Amygdala (tissue), 56 donors: ENCODE data around the gene TMOD4.
A peak's percentile ranks its signal among the peaks of the same experiment; 100 is the strongest.

ENCODE experiments used
- DNase-seq, 56 donors: peaks; one replicate each; lab custom pipeline; 2025; lab: John Stamatoyannopoulos, UW

Gene TMOD4

DNA sequence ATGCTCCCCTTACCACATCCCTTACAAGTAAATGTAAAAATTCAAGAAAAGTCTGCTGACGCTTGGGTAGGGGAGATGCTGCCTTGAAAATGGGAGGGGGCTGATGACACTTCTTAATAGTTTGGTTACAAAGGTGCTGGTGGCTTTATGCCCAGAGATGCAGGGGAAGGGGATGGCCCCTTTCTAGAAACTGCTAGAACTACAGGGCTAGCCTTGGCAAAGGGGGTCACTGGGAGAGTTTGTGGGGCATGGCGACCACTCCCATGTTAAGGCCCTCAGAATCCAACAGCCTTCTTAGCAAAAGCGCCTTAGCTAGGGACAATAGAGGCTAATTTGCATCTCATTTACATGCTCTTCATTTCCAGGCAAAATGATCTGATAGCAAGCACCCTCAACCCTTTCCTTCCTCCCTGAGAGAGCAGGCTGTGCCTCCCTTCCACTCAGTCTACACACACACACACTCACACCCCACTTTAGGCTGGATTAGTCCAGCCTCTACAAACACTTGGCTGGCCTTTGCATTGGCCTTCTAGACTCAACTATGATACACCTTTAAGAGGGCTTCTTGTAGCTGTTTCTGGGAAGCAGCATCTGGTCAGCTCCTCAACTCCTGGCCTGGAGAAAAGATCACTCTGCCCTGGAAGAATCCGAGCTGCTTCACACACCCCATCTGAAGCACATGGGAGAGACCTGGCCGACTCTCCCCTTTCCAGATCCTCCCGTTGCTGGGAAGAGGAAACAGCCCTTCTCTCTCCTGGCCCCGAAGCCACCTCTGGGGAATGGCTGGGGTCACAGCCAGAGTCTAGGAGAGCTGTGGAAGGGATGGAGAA, 31.1 kb downstream of the TMOD4 start:
- no peak for DNase-seq

DNA sequence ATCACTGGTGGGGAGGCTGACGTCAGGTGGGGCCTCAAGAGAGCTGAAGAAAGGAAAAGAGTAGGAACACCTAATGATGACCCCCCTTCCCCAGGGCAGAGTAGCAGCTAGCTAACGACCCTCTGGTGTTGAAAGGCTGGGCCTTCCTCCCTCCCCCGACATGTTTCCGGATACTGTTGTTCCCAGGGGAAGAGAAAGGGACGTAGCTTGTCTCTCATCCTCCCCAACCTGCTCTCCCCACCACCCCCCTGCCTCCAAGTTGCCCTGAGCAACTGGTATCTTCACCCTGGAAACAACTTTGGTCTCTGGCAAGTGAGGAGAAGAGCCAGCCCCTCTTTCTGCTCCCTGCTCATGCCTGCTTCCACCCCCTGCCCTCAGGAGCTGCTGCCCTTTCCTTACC, 31.8 kb downstream of the TMOD4 start:
- DNase-seq: no peak

DNA sequence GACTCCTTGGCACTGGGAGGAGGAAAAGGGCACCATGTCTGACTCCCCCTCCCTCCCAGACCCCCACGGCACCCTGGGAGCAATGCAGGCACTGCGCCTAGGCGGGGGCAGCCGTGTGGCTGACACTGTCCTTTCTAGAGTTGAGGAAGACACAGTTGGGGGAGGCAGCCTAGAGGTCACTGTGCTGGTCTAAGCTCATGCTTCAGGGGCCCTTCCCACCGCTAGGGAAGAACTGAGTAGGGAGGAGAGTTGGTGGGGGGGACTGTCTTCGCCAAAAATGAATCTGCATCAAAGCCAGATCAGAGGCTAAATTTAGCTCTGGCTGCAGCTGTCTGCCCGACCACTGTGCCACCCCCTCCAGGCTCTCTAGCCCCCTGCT, 32.7 kb downstream of the TMOD4 start:
- DNase-seq: peak in 1 of 56 donors; percentile 38

DNA sequence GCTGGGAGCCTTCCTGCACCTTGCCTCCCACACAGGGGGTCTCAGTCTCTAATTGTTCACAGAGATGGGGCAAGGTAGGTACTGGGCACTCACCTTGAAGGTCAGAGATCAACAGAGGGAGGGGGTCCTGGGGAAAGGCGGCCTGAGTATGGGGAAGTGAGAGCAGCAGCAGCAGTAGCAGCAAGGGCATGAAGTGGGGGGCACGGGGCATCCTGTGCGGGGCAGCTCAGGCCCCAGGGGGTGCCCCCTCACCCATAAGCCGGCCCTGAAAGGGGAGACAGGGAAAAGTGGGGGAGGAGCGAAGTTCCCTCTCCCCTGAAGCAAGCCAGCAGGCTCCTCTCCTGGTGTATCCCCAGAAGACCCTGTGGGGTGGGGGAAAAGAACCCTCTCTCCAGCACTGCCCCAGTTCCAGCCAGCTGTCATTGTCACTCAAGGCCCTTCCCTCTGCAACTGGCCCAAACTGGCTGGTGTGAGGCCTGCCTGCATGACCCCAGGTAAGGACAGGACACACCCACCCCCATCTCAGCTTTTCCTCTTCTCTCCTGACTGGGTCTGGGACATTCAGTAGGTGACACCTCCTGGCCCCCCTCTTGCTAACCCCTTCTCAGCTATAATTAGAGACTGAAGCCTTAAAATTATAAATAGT, 33.2 kb downstream of the TMOD4 start:
- DNase-seq: no peak

DNA sequence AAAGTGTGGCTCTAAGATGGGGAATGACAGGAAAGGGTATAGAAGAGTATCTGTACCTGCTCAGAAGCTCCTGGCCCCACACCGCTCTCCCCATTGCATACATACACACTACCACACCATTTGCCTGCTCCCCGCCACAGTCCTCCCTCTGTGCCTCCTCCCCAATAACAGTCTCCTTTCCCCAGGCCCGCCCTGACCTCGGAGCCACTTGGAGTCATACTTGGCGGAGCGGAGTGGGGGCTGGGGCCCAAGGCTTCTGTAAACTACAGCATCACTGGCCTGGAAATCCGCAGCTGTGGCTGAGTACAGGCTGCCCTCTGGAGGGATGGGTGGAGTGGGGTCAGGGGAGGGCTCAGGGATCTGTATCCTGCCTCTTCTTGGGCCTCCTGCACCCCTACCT, 38.0 kb downstream of the TMOD4 start:
- no peak for DNase-seq

DNA sequence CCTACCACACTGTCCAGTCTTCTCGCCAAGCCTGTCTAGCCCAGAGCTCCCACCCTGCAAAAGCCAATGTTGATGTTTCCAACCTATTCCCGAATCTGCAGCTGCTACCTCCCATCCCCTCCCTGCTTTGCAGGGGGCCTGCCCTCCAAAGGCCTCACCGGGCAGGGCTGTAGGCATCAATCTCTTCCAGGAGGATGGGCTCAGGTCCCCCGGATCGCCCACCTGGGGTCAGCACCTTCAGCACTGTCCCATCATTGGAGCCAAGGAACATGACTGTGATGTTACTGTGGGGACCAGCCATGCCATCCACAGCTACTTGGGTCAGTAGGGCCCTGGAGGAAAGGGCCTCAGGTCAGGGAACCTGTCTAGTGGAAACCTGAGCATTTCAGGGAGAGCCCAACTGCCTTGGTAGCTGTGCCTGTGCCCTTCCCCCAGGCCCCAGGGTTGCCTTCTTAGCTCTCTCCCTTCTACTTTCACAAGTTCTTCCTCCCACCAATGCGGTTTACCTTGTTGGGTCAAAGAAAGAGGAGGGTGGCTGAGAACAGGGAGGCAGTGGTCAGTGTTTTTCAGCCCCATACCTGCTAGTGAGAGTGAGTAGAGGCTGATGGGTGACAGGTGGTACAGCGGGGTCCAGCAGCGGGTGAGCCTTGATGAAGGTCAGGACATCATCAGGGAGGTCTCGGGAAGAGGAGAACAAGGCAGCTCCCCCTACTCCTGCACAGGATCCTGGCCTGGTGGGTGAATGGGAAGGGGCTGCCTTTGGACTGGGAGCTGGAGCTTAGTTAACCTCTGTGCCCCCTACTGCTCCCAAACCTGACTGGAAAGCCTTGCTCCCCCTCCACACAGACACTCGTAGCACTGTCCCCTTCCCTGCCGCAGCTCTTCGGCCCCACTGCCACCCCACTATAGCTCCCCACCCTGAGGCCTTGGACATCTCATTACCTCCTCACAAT, 40.1 kb downstream of the TMOD4 start:
- no peak for DNase-seq

DNA sequence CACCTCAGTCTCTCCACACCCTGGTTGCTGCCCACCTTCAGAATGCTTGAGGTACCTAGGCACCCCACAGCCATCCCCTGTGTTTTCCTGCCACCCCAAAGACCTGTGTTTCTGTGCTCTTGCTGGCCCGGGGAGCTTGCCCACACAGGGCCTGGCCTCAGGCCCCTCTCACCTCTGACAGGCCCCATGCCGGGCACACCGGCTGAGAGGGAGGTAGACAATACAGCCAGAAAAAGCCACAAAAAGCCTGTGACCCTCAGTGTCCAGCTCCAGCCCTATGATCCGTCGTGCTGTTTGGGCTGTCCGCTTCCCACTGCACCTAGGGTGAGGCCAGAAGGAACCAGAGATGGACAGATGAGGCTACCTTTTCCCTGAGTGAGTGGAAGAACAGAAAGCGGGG, 40.8 kb downstream of the TMOD4 start:
- no peak for DNase-seq

DNA sequence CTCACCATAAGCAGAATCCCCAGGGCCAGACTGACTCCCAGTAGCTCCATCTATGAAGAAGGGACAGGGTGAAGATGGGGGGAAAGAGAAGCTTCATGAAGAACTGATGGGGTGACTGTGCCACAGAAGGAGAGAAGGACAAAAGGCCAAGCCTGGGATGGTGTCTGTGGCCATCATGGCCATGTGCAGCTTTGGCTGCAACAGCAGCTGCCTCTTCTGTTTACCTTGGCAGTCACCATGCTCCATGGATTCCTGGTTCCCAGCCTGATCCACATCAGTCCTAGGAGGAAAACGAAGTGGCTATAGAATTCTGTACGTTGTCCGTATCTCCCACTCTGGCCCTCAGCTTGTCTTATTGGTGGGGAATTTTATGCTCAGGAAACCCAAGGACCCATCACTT, 41.4 kb downstream of the TMOD4 start:
- DNase-seq: no peak

DNA sequence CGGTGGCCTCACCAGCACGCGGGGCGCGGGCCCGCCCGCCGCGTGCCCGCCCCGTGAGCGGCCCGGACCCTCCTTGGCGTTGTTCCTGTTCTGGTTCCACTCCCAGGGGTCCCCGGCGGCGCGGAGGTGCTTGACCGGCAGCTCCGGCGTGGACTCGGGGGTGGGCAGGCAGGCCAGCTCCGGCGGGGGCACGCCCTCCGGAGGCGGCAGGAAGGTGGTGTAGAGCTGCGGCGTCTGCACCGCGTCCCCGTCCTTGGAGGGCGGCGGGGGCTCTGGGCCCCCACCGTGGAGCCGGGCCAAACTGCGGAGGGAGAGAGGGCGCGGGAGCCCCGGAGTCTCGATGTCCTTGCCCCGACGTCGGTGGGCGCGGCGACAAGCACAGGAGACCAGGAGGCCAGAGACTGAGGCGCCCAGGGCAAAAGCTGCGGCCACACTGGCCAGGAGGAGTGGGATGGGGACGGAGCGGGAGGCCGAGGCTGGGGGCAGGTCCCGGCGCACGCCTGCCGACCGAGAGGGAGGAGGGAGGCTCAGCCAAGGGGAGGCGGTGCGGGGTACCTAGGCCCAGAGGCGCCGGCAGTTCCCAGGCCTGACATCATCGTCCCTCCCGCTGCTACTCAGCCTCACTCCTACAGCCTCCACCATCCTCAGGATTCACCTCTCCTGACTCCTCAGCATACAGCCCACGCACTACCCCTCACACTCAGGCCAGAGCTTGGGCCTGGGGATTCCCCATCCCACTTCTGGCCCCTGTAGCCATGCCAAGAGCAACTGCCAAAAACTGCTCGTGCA, 42.6 kb downstream of the TMOD4 start:
- DNase-seq: no peak

DNA sequence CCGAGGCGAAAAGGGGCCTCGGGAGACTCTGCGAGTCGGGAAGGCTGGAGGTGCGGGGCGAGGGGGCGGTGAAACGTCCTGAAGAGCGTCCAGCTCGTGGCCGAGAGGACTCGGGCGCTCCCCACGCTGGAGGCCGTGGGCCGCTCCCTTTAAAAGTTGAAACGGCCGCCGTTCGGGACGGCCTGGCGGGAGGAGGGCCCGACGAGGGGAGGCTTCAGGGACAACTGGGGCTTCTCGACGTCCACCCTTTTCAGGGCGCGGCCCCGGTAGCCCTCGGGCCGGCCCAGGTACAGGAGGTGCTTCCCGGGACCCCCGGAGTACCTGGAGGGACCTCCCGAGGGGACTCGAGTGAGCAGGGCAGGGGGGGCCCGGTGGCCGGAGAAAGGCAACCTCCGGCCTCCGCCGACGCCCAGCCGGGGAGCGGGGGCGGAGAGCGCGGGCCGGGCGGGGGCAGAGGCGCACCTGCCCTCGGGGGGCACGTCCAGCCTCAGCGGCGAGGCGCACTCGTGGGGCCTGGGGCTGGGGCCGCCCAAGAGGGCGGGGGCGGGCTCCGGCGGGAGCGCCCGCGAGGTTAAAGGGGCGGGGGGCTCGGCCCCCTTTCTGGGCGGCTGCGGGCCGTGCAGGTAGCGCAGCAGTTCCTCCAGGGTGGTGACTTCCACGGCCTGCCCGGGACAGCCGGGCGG, 43.3 kb downstream of the TMOD4 start:
- DNase-seq: no peak

DNA sequence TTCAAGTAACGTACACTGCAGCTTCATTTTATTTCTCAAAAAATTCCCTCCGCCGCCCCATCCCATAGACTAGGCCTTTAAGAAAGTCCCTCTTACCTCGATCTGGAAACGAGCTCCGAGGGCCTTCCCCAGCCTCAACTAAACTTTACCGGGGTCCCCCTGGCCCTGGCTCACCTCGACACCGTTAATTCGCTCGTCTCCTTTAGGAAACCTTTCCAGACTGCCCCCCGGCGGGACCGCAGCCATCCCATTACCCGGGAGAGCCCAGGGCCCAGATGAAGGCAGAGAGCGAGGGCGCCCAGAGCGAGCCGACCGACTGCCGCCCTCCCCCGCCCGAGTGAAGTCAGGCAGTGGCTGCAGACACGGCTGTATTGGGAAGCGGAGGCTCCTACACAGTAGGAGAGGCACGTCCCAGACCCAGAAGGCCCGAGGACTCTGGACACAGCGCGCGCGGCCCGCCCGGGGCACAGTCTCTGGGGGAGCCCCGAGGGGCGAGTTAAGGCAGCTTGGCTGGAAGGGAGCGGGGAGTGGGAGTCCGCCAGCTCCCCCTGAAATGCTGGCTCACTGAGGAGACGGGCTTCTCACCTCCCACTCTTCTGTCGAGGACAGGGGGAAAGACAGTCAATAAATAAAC, 44.0 kb downstream of the TMOD4 start:
- peak in 2 of 56 donors; percentile 9 to 13 for DNase-seq

DNA sequence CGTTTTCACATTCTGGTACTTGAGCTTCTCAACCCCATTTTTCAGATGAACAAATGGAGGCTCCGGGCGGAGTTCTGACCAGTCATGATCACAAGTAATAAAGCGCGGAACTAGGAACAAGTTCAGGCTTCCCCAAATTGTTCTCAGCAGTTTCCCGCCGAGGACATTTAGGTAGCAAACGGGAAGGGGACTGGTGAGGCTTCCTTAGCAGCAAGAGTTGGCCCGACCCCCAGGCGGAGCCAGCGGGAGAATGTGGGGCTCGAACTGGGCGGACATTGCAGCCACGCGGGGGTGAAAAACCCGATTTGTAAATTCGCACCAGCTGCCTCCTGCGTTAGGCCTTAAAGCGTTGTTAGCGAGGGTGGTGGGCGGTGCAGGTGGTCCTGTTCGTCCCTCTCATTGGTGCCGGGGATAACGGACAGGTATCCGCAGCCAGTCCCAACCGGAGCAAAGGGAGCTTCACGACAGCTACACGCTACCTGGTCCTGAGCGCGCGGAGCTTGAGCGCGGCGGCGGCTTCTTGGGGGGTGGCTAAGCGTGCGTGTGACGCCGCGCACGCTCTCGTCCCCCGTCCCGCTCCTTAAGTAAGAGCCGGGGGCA, 44.7 kb downstream of the TMOD4 start:
- DNase-seq: peak in 52 of 56 donors; percentile 13 to 83 (median 64)

DNA sequence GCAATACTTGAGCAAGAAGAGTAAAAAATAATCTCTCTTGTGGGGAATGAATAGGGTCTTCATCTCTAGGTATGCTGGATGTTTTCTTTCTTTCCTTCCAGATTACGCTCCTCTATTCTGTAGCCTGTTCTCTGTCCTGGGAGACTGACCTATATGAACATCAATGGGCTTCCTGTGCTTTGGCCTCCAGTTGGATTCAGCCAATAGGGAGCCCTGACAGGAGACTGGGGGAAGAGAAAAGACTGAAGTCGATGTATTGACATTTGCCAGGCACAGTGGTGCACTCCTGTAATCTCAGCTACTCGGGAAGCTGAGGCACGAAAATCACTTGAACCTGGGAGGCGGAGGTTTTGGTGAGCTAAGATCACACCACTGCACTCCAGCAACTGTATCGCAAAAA, 47.0 kb downstream of the TMOD4 start:
- DNase-seq: no peak

DNA sequence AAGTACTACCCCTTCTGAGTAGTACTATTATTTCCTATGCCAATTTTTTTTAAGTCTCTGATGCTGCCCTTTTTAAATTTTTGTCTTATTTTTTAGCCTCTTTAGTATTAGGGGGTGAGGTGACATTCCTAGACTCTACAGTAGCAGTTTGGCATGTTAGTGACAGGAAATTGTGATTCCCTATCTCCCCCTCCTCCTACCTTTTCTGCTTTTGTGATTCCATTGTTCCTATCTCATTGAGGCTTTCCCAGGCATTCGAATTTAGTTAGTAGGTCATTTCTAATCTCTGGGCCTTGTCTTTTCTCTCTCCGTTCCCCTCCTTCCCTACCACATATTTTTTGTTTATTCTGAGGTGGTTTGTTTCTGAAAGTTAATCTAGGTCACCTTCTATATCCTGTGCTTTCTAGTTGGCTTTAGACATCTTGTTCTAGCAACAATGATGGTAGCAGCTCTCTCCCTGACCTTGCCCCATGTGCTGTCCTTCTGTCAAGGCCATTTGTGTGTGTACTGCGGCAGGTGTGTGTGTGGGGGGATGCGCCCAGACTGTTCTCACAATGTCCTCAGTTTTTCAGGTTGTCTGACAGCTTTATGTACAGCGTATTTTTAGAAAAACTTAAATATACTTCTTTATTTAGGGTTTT, 50.9 kb downstream of the TMOD4 start:
- no peak for DNase-seq
